ENCODE data around the gene KCTD2. TPM values are rescaled to one million over a fixed set of nuclear protein-coding genes. Genes with fewer than 3 reads are reported as not detected.

Gene KCTD2
- total and polyA plus RNA-seq, 9 donors, result 25.0 to 66.8 (median 50.2) TPM

- peaks cover 5% of the 10 kb centered on the region for H3K4me1 ChIP-seq (ENCODE audit: insufficient read depth)
- 1 to 2% (median 2%) methylated on average over 22 of the region's 22 CpGs for WGBS, 3 donors
Observed at GRCh38 chr17:75113798-75114551, 67.0 kb downstream of the KCTD2 start.

DNA sequence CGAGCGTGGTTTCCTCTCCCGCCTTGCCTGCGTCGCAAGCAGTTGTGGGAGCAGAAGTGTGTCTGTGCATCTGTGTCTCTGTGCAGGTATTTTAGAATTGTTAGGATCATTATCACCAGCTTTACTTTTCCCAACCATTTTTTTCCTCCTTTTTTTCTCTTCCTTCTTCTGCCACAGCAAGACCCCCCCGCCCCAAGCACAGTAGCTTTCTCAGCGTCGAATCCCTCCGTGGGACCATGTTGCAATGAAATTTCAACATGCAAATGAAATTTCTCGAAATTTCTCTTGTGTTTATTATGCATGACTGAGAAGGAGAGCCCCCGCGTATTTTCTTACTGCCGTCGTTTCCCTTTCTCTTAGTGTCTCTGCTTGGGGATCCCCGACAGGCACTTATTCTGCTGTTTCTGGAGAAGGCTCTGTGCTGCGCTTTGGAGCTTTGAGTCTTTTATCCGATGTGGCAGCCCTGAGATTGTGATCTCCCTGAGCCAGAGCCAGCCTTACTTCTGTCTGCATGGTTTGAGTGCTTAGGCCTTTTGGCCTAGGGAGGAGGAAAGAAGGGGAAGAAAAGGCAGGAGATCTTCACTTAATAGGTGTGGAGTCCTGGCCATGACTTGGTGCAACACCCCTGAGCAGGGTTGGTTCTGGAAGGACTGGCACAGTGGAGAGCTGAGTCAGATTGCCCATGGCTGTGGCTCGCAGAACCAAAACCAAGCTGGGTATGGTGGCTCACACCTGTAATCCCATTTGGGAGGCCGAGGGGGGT is 67.7 kb downstream of the KCTD2 start:
- TF ChIP-seq EP300 (IDR thresholded peaks at IDR 0.05) (no peak), CTCF (IDR thresholded peaks at IDR 0.05) (no peak), POLR2A (IDR thresholded peaks at IDR 0.05) (no peak)
- Histone ChIP-seq H3K27me3 (no peaks in the 10 kb centered on the region), H3K4me1 (ENCODE audit: insufficient read depth) (peaks cover 4% of the 10 kb centered on the region), H3K4me3 (peak overlapping the region; percentile 41), H3K9me3 (no peaks in the 10 kb centered on the region), H3K36me3 (no peaks in the 10 kb centered on the region), H3K27ac (peak overlapping the region in 1 of 2 donors; percentile 68)
- DNase-seq, result no peak
- WGBS, 3 donors, result 38 to 46% (median 41%) methylated on average over 19 of the region's 19 CpGs
- intact Hi-C loops (cut with DNase I), result loop anchor here in 3 of 4 donors (2.0 to 10.0 kb wide), 3 partner anchors 60 to 90 kb away; partner anchors contain the start of gene NUP85 (in 1 of the 3)

More at GRCh38 chr17:75113798-75114551, 67.0 kb downstream of the KCTD2 start:
- Histone ChIP-seq H3K4me3 (peak overlapping the region; percentile 41), H3K27ac (peak overlapping the region in 1 of 2 donors; percentile 68), H3K36me3 (no peaks in the 10 kb centered on the region), H3K27me3 (no peaks in the 10 kb centered on the region), H3K9me3 (no peaks in the 10 kb centered on the region)
- peak; percentile 86 to 93 (median 90) for DNase-seq
- peak; percentile 88 to 93 (median 92) for TF ChIP-seq CTCF (IDR thresholded peaks at IDR 0.05)
- no peak for TF ChIP-seq POLR2A (IDR thresholded peaks at IDR 0.05)
- intact Hi-C loops (cut with DNase I), result loop anchor here in 3 of 4 donors (2.0 to 10.0 kb wide), 3 partner anchors 61 to 91 kb away; partner anchors contain the start of gene NUP85 (in 1 of the 3)

Small RNAs within 50 kb of the gene (small RNA-seq; reads per million reads assigned to genes)
- gene AC111186.1 (not detected), gene RF00019 (not detected), gene RN7SL573P (not detected), gene RNU6-362P (not detected)

Other genes starting within 250 kb of the KCTD2 start
- under 1 TPM; 0.11 to 0.82 (median 0.32) TPM for gene GRIN2C, start 187.3 kb upstream of the KCTD2 start, total RNA-seq
- gene GRIN2C, start 187.3 kb upstream of the KCTD2 start, polyA plus RNA-seq, result under 1 TPM; 0.36 to 0.58 TPM
- 10 to 100 TPM; 11.1 to 50.8 (median 43.4) TPM for gene FDXR, start 174.2 kb upstream of the KCTD2 start, total RNA-seq
- 10 to 100 TPM; 13.6 to 26.5 TPM for gene FDXR, start 174.2 kb upstream of the KCTD2 start, polyA plus RNA-seq
- under 1 TPM in 1 of 7 donors, not detected in 6; 0.42 TPM for gene FADS6, start 153.6 kb upstream of the KCTD2 start, total RNA-seq
- gene FADS6, start 153.6 kb upstream of the KCTD2 start, polyA plus RNA-seq, result under 1 TPM in 1 of 2 donors, not detected in 1; 0.12 TPM
- gene USH1G, start 124.0 kb upstream of the KCTD2 start, total RNA-seq, result 1 to 10 TPM in 4 of 7 donors, under 1 TPM in 3; 0.57 to 1.4 (median 1.1) TPM
- under 1 TPM; 0.08 to 0.29 TPM for gene USH1G, start 124.0 kb upstream of the KCTD2 start, polyA plus RNA-seq
- not detected for gene OTOP2, start 123.0 kb upstream of the KCTD2 start, total RNA-seq
- not detected for gene OTOP2, start 123.0 kb upstream of the KCTD2 start, polyA plus RNA-seq
- gene OTOP3, start 111.3 kb upstream of the KCTD2 start, total RNA-seq, result not detected
- not detected for gene OTOP3, start 111.3 kb upstream of the KCTD2 start, polyA plus RNA-seq
- gene HID1, start 74.5 kb upstream of the KCTD2 start, total RNA-seq, result 10 to 100 TPM in 2 of 7 donors, 1 to 10 TPM in 5; 1.8 to 21.6 (median 5.2) TPM
- gene HID1, start 74.5 kb upstream of the KCTD2 start, polyA plus RNA-seq, result 1 to 10 TPM; 4.1 to 7.2 TPM
- 10 to 100 TPM in 1 of 7 donors, 1 to 10 TPM in 6; 4.5 to 19.2 (median 5.8) TPM for gene CDR2L, start 59.6 kb upstream of the KCTD2 start, total RNA-seq
- gene CDR2L, start 59.6 kb upstream of the KCTD2 start, polyA plus RNA-seq, result 1 to 10 TPM; 2.1 to 3.3 TPM
- gene MRPL58, start 34.6 kb upstream of the KCTD2 start, total RNA-seq, result 10 to 100 TPM; 17.9 to 40.6 (median 22.0) TPM
- gene MRPL58, start 34.6 kb upstream of the KCTD2 start, polyA plus RNA-seq, result 10 to 100 TPM; 24.3 to 39.7 TPM
- gene ATP5PD, start 256 bp upstream of the KCTD2 start, total RNA-seq, result 100 to 1,000 TPM; 137 to 226 (median 153) TPM
- gene ATP5PD, start 256 bp upstream of the KCTD2 start, polyA plus RNA-seq, result 100 to 1,000 TPM; 199 to 331 TPM
- 10 to 100 TPM in 5 of 7 donors, 1 to 10 TPM in 2; 6.0 to 20.6 (median 12.6) TPM for gene SLC16A5, start 40.7 kb downstream of the KCTD2 start, total RNA-seq
- 1 to 10 TPM; 2.0 to 10.0 TPM for gene SLC16A5, start 40.7 kb downstream of the KCTD2 start, polyA plus RNA-seq
- gene ARMC7, start 62.7 kb downstream of the KCTD2 start, total RNA-seq, result 1 to 10 TPM; 4.6 to 8.5 (median 5.1) TPM
- gene ARMC7, start 62.7 kb downstream of the KCTD2 start, polyA plus RNA-seq, result 10 to 100 TPM in 1 of 2 donors, 1 to 10 TPM in 1; 5.7 to 10.5 TPM
- 100 to 1,000 TPM in 2 of 7 donors, 10 to 100 TPM in 5; 51.3 to 118 (median 65.9) TPM for gene NT5C, start 84.5 kb downstream of the KCTD2 start, total RNA-seq
- 10 to 100 TPM; 10.0 to 72.9 TPM for gene NT5C, start 84.5 kb downstream of the KCTD2 start, polyA plus RNA-seq
- 10 to 100 TPM; 12.9 to 46.4 (median 20.2) TPM for gene JPT1, start 107.3 kb downstream of the KCTD2 start, total RNA-seq
- gene JPT1, start 107.3 kb downstream of the KCTD2 start, polyA plus RNA-seq, result 10 to 100 TPM; 20.0 to 54.5 TPM
- 100 to 1,000 TPM in 5 of 7 donors, 10 to 100 TPM in 2; 75.7 to 504 (median 395) TPM for gene SUMO2, start 135.7 kb downstream of the KCTD2 start, total RNA-seq
- gene SUMO2, start 135.7 kb downstream of the KCTD2 start, polyA plus RNA-seq, result 100 to 1,000 TPM; 120 to 497 TPM
- gene NUP85, start 158.5 kb downstream of the KCTD2 start, total RNA-seq, result 10 to 100 TPM; 23.4 to 82.2 (median 55.1) TPM
- gene NUP85, start 158.5 kb downstream of the KCTD2 start, polyA plus RNA-seq, result 10 to 100 TPM; 38.1 to 41.1 TPM
- gene GGA3, start 214.4 kb downstream of the KCTD2 start, total RNA-seq, result 10 to 100 TPM; 23.1 to 48.9 (median 38.3) TPM
- 10 to 100 TPM; 18.2 to 39.6 TPM for gene GGA3, start 214.4 kb downstream of the KCTD2 start, polyA plus RNA-seq
- 10 to 100 TPM; 19.6 to 44.8 (median 34.3) TPM for gene MRPS7, start 214.7 kb downstream of the KCTD2 start, total RNA-seq
- gene MRPS7, start 214.7 kb downstream of the KCTD2 start, polyA plus RNA-seq, result 10 to 100 TPM; 34.1 to 46.4 TPM
- 10 to 100 TPM; 11.8 to 20.3 (median 13.9) TPM for gene MIF4GD, start 224.0 kb downstream of the KCTD2 start, total RNA-seq
- 10 to 100 TPM; 15.7 to 17.8 TPM for gene MIF4GD, start 224.0 kb downstream of the KCTD2 start, polyA plus RNA-seq
- 10 to 100 TPM in 2 of 7 donors, 1 to 10 TPM in 5; 6.0 to 12.1 (median 7.9) TPM for gene SLC25A19, start 242.2 kb downstream of the KCTD2 start, total RNA-seq
- gene SLC25A19, start 242.2 kb downstream of the KCTD2 start, polyA plus RNA-seq, result 1 to 10 TPM; 4.1 to 7.4 TPM